Epidermal melanocyte (primary cell): ENCODE data around the gene TCHH.
"Not testable (repeated sequence)": the region's sequence is repeated elsewhere in the genome, so short reads cannot be mapped to it uniquely, and the experiment has no call there.

Experiments used
- DNase-seq: peaks from one replicate; pipeline ENCODE4 v3.0.0; 2011; ENCODE audit warnings: low spot score; ENCODE audit not compliant: insufficient read length

TCHH gene

GRCh38 chr1:152115344-152115743, at the start of gene TCHH:
TCHH (minus strand) TSS chr1:152115444; CDS start chr1:152114080, 1,364 bp downstream.
- DNase-seq: no peak

DNA sequence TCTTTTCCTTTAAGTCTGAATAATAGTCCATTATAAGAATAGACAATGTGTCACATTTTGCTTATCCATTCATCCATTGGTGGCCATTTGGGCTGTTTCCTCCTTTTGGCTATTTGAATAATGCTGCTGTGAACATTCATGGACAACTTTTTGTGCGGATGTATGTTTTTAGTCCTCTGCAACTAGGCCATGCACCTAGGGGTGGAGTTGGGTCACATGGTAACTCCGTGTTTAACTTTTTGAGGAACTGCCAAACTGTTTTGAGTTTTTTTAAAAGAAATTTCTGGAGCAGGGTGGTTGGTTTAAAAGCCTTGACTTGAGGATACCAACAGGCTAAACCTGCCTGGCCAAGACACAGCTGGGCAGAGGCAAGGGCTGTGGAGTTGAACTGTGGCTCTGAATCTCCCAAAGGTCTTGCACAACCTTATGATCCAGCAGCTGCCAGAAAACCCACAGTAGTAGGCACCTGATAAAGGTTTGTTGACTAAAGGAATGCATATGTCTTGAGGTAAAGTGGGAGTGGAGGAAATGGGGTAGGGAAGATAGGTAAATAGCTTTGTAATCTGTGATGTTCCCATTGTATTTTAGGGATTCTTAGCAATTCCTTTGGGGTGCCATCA, 49.4 kb upstream of the TCHH start:
- DNase-seq: no peak

- DNase-seq: no peak
These were observed 47.7 kb upstream of the TCHH start for GRCh38 chr1:152162792-152163463.

DNA sequence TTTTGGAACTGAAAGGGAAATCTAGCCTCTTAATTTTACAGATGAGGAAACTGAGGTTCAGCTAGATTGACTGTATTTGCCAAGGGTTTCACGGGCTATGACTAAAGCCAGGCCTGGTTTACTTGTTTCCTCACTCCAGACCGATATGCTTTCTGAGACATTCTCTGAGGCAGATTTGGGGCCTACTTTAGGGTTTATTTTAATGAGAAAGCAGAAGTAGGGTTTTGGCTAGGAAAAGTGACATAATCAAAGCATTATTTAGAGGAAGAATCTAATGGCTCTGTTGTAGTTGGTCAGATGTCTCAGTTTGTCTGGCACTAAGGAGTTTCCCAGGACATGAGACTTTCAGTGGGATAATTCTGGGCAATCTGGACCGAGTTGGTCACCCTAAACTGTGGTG, 45.3 kb upstream of the TCHH start:
- no peak for DNase-seq

DNA sequence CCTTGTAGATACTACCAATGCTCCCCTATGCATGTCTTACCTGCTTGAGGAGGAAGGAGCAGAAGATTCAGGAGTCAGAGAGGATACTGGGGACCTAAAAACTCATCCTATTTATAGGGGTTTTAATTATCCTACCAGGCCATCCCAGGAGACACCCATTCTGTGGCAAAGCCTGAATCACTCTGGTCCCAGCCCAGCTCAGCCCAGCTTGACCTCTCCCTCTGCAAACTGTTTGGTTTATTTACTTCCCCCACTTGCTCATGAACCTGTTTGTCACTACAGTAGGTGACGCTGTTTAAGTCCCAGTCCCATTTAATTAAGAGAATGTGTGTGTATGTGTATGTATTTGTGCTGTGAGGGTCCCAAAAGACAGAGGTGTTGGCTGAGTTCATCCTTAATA, 43.9 kb upstream of the TCHH start, which contains the start of gene RPTN:
Gene RPTN (minus strand): TSS at position 85 of the 400 bp plus-strand sequence. CDS start 1,339 bp downstream, outside the sequence.
- no peak for DNase-seq

DNA sequence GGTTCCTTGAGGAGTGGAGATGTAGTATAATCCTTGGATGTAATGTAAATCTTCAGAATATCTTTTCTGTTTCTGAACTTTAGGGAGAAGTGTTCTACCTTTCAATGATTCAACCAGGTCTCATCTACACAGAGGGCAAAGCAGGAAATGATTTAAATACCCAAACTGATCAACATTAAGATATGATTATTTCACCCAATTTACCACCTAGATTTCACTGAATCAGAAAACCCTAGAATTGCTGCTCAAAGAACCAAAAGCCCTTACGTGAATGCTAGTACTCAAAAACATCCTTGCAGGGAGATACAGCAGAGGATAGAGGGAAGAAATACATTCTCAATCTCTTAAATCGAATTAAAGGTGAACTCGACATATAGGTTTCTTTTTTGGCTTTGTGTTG, 38.8 kb upstream of the TCHH start:
- DNase-seq: no peak

DNA sequence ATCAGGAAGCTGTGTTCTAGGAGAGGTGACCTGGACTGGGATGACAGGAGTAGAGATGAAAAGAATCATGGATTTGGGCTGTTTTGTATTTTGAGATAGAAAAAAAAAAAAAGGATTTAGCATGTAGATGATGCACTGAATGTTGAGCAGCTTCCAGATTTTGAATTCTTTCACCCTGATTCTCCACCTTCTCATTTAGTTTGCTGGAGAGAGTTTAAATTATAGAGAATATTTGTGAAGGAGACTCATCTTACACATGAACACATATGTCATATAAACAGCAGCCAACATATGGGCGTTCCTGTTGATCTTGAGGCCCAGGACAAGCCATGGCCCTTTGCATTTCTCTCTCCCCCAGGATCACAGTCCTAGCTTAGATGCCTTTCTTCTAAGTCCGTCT, 36.4 kb upstream of the TCHH start:
- DNase-seq: no peak

- DNase-seq: no peak
These were observed 33.7 kb upstream of the TCHH start for GRCh38 chr1:152148981-152149380.

- DNase-seq: no peak
These were observed 32.8 kb upstream of the TCHH start for GRCh38 chr1:152148051-152148450.

DNA sequence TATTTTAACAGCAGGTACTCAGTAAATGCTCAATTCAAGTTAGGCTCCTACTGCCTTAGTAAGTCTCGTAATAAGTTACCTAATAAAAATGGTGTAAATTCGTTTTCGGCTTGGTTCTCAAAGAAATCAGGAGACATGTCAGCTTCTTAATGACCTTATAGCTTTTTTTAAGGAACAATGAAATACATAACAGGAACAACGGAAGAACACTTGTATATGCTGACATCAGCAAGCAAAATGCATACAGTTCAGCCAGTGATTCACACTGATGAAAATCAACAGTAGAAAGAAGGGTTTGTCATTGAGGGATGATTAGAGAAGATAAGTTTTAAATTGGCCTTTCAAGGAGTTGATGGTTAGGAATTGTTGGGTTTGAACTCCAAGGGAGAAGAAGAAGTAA, 30.5 kb upstream of the TCHH start:
- no peak for DNase-seq

DNA sequence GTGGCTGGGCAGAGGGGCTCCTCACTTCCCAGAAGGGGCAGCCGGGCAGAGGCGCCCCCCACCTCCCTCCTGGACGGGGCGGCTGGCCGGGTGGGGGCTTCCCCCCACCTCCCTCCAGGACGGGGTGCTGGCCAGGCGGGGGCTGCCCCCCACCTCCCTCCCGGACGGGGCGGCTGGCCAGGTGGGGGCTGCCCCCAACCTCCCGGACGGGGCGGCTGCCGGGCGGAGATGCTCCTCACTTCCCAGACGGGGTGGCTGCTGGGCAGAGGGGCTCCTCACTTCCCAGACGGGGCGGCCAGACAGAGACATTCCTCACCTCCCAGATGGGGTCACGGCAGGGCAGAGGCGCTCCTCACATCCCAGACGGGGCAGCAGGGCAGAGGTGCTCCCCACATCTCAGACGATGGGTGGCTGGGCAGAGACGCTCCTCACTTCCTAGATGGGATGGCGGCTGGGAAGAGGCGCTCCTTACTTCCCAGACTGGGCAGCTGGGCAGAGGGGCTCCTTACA, 29.5 kb upstream of the TCHH start:
- DNase-seq: not testable (repeated sequence)

- DNase-seq: no peak
These were observed 28.1 kb upstream of the TCHH start for GRCh38 chr1:152143150-152143887.

DNA sequence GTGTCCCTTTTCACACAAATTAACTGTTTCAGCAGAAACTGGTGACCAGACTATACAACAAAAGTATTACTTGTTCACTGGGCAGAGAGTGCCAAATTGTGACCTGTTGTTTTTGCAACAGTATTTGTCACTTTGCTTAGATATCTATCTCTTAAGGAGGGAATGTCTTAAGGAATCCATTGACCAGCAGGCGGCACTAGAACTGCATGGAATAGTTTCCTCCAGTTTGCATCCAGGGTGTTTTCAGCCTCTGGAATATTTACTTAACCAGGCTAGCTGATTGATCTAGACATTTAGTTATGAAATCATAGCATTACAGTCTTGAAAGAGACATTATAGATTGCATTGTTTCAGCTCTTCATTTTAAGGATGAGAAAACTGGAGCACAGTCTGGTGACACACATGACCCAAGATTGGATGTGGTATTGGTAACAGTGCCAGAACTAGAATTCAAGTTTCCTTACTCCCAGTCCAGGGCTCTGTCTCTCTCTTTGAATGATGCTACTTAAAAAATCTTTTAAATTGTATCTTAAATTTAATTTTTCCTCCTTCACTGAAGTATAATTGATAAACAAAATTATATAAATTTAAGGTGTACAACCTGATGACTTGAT, 26.8 kb upstream of the TCHH start:
- no peak for DNase-seq

GRCh38 chr1:152137215-152137614, 22.0 kb upstream of the TCHH start:
- no peak for DNase-seq

- no peak for DNase-seq
These were observed 14.9 kb upstream of the TCHH start for GRCh38 chr1:152130186-152130585.

- no peak for DNase-seq
These were observed 12.4 kb upstream of the TCHH start for GRCh38 chr1:152127673-152128072.

- no peak for DNase-seq
These were observed 10.7 kb upstream of the TCHH start for GRCh38 chr1:152125834-152126443.

DNA sequence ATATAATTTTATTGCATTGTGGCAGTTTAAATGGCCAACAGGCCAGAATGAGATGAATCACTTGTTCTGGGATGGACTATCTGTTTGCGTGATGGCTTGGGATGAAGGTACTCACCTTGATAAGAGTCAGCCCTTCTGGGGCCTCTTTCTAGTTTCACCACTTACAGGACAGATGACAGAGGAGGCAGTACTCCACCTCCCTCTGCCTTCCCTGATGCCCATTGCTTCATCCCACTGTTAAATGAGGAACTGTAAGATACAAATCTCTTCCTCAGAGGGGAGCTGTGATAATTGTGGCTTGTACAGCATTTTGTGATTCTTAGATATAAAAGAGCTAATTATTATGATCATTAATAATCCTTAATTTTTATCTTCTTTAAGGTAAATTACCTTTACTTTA, 3.7 kb upstream of the TCHH start:
- no peak for DNase-seq

DNA sequence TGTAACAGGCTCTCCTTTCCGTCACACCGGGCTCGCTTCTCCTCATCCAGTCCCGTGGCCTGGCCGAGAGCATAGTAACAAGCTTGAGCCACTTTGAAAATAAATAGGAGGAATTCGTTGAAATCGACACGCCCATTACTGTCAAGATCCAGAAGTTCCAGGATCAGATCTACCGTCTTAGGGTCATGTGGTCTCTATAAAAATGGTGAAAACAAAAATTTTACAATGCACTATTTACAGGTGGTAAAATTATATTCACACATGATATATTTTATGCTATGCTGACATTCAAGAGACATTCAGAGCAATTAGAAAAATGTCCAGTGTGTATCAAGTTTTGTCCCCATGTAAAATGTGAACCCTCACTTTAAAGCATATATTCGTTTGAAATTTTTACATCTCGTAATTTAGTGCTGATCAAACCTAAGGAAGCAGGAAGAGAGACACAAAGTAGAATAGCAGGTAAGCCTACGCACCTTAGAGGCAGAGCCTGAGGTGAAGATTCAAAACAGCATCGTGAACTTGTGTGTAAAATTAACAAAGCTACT, 2.3 kb downstream of the TCHH start:
- DNase-seq: no peak

GRCh38 chr1:152112101-152112884, 3.0 kb downstream of the TCHH start:
- no peak for DNase-seq
